Astrocyte of the spinal cord (primary cell): Measurements from ENCODE around the gene MAML3.

Experiments
- DNase-seq: peaks from one replicate; pipeline ENCODE4 v3.0.0; 2011; ENCODE audit warnings: low read depth, low spot score
- H3K4me3 ChIP-seq: 2 replicates; pipeline ENCODE4 v1.5.1; 2011; ENCODE audit warnings: low read depth, mild to moderate bottlenecking, low read length, moderate library complexity
- in situ Hi-C: cut with HindIII; loops from 2 replicates; pipeline ENCODE4 v1.10.0; 2017; ENCODE audit warnings: low sequenced_read_pairs
- TF ChIP-seq, protein P1 (sequence below): IDR thresholded peaks from 2 replicates; pipeline ENCODE4 v1.5.1; 2012; ENCODE audit warnings: low read depth, mild to moderate bottlenecking, low read length, inconsistent platforms

MAML3 gene

DNA sequence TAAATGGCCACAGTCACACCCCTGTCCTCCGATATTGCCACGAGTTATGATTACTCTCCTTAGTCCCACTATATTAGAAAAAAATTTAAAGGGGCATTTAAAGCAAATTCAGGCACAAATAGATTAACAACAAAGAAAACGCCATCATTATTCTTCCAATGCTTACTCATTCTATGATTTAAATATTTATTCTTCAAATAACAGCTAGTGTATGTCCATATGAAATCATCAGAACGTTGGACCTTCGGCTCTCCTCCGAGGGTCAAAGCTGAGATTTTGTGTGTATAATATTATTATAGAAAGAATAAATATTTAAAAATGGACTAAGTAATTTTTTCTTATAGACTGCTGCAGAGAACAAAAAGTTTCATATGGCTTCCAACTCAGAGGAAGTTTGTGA, 122.9 kb downstream of the MAML3 start:
- no peak for DNase-seq
- in situ Hi-C loops = no loop called here
- no peak overlapping the region for H3K4me3 ChIP-seq
- TF ChIP-seq, protein P1, sequence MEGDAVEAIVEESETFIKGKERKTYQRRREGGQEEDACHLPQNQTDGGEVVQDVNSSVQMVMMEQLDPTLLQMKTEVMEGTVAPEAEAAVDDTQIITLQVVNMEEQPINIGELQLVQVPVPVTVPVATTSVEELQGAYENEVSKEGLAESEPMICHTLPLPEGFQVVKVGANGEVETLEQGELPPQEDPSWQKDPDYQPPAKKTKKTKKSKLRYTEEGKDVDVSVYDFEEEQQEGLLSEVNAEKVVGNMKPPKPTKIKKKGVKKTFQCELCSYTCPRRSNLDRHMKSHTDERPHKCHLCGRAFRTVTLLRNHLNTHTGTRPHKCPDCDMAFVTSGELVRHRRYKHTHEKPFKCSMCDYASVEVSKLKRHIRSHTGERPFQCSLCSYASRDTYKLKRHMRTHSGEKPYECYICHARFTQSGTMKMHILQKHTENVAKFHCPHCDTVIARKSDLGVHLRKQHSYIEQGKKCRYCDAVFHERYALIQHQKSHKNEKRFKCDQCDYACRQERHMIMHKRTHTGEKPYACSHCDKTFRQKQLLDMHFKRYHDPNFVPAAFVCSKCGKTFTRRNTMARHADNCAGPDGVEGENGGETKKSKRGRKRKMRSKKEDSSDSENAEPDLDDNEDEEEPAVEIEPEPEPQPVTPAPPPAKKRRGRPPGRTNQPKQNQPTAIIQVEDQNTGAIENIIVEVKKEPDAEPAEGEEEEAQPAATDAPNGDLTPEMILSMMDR = no peak

DNA sequence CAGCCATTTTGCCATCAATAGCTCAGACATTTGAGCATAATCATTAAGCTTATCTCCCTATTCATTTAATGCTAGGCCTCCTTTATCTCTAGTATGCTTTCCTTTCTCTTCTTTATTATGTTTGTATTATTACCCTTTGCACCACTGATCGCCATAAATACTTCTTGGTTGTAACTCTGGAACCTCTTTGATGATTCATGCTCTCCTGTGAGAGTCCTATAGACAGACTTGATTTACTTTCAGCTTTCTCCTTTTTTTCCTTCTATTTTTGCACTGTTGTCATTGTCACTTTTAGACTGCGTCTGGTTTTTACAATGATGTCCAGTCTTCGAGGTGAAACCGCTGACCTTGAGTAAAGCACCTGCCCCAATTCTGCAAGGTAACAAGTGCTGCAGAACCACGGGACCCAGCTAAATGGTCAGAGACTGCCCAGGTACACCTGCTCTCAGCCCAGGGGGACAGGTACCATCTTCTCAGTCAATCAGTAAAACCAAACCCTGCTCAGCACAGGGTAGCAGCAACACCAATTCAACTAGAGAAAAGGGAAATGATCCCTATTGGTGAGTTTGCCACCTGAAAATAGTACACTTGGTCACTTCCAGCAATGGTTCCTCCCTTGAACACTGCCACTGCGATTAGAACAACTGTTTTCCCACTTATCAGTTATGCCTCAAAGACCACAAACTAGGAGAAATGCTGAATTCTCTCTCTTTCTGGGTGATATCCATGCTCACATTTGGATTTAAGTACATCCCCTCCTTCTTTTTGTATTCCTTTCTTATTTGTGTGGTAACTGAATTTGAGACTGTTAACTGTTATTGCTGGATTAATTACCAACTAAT, 125.1 kb downstream of the MAML3 start:
- TF ChIP-seq, protein P1 = no peak
- no peak for DNase-seq
- no peak overlapping the region for H3K4me3 ChIP-seq
- in situ Hi-C loops = no loop called here

DNA sequence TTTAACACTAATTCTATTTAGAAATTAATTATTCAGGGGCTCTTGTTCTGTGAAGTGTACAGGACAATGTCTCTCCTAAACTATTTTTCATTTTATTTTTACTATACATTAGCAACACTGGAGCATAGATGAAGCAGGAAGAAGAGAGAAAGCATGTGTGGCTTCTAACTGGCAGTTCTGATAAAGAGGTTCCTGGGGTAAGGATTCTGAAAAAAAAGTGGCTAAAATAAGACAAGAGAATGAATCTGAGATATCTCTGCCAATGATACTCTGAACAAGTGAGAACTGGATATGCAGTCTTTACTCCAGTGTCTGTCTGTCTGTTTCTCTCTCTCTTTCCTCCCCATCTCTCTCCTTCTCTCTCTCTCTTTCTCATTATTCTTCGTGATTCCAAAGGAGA, 125.9 kb downstream of the MAML3 start:
- in situ Hi-C loops = no loop called here
- TF ChIP-seq, protein P1 = no peak
- no peak for DNase-seq
- no peak overlapping the region for H3K4me3 ChIP-seq

DNA sequence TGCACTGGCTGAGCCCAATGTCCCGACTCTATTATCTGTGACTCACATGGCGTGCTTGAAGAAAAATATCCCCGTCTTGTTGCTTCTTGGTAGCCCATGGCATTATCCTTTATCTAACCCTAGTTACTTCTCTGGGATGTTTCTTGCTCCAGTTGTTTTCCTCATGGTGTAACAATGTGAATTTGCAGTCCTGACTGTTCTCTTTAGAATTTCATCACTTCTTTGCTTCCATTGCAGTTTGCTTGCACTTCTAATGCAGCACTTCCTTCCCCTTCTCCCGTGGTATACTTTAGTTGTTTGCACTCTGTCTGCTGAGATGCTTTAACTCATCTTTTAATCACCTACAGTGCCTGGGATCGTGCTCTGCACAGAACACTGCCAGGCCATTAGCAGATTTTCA, 126.9 kb downstream of the MAML3 start:
- H3K4me3 ChIP-seq = no peak overlapping the region
- TF ChIP-seq, protein P1 = no peak
- DNase-seq = no peak
- in situ Hi-C loops = no loop called here

DNA sequence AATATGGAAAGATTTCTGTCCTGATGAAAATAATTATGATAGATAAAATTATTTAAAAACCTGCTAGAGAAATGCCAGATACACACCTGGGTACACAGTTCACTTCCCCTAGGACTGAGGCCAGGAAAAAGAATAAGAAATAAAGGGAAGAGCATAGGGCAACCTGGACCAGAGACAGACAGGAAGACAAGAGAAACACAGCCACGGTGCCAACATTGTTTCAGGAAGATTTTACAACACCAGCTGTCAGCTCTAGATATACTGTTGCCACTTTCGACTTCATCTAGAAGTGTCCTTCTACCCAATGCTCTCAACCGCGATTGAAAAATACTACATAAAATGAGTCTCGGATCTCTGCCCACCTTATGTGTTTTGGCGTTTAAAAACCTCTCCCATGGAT, 128.5 kb downstream of the MAML3 start:
- in situ Hi-C loops = no loop called here
- no peak overlapping the region for H3K4me3 ChIP-seq
- TF ChIP-seq, protein P1 = no peak
- no peak for DNase-seq

DNA sequence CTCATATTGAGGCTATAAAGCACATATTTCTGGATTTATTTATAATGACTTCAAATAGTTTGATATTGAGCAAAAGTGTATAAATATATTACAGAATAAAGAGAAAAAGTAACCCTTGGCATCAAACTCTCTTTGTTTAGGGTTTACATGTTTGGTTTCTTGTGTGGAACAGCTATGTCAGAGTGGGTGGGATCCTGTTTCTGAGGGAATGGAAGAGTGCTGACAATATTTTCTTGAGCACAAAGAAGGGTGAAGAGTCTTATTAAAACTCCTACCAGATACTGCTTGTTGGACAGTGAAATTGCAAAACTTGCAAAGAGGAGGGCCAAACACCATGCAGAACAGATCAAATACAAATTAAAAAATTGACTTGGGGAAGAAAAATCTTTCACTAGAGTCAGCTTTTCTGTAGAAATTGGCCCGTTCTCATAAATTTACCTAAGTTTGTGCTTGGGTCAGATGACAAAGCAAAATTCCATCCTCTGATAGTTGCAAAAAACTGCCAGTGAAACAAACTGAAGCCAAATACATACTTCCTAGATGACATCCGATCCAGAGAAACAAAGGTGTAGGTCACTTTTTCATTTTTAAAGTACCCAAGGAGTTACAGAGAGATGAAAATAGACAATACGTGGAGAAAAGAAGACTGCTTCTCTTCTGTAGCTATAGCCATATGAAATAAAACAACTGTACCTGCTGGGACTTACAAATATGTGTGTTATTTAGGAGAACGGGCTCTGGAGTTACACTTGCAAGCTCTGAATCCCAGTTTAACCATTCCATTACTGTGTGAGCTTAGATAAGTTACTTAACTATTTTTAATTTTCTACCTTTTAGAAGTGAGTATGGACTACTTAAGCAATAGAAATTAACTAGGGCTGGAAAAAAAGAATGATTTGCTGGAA, 133.3 kb downstream of the MAML3 start:
- no peak for DNase-seq
- in situ Hi-C loops = no loop called here
- TF ChIP-seq, protein P1 = no peak
- no peak overlapping the region for H3K4me3 ChIP-seq
